Activated CD8-positive, alpha-beta T cell treated with anti-CD3 and anti-CD28 coated beads for 36 hours (primary cell): Measurements from ENCODE around the gene RPS6KA3. TPM values are rescaled to one million over a fixed set of nuclear protein-coding genes. Genes with fewer than 3 reads are reported as not detected.

Experiments used
- ATAC-seq: fragments of 200-7000 bp; cut with Tn5 transposase; one replicate; pipeline ENCODE4 v1.10.0; 2021; ENCODE audit warnings: mild to moderate bottlenecking, moderate library complexity
- CTCF ChIA-PET: fragments of 350-600 bp; sonication (Branson Sonifier 250); formaldehyde crosslinking; loops from one replicate; lab custom pipeline; 2021; ENCODE audit warnings: antibody characterized with exemption; lab: Charles Lee
- POLR2A ChIA-PET: fragments of 350-600 bp; sonication (Branson Sonifier 250); formaldehyde crosslinking; loops from one replicate; lab custom pipeline; 2021; ENCODE audit warnings: antibody characterized with exemption; lab: Charles Lee
- DNase-seq: peaks from one replicate; pipeline ENCODE4 v3.0.0-alpha.2; 2020
- H3K27ac Mint-ChIP-seq: one replicate; pipeline ENCODE4 v1.8.0; 2021; ENCODE audit warnings: mild to moderate bottlenecking, mixed read lengths
- H3K27me3 Mint-ChIP-seq: one replicate; pipeline ENCODE4 v1.8.0; 2021; ENCODE audit warnings: mixed read lengths
- H3K36me3 Mint-ChIP-seq: one replicate; pipeline ENCODE4 v1.8.0; 2021; ENCODE audit warnings: low read depth, mixed read lengths
- H3K4me1 Mint-ChIP-seq: one replicate; pipeline ENCODE4 v1.8.0; 2021; ENCODE audit warnings: low read depth, mixed read lengths
- H3K4me3 Mint-ChIP-seq: one replicate; pipeline ENCODE4 v1.8.0; 2021; ENCODE audit warnings: mild to moderate bottlenecking, moderate library complexity, mixed read lengths
- H3K9me3 Mint-ChIP-seq: one replicate; pipeline ENCODE4 v1.8.0; 2021; ENCODE audit warnings: mixed read lengths
- intact Hi-C: fragments of 100-400 bp; cut with micrococcal nuclease; formaldehyde crosslinking; loops from one replicate; pipeline ENCODE4 v1.10.0; 2022
- total RNA-seq, 2 experiments: library from RNA; stranded (reverse); gene quantifications; one replicate each; pipeline ENCODE4 v1.2.3, GENCODE V29; 2021
- TF ChIP-seq, protein P1 (sequence below): fragments of 200-600 bp; IDR thresholded peaks from one replicate; pipeline ENCODE4 v1.8.0; 2022; ENCODE audit warnings: antibody characterized with exemption, mild to moderate bottlenecking

The RPS6KA3 gene
- total RNA-seq, 2 experiments from 2014 or later = 52.6 to 56.9 TPM

DNA sequence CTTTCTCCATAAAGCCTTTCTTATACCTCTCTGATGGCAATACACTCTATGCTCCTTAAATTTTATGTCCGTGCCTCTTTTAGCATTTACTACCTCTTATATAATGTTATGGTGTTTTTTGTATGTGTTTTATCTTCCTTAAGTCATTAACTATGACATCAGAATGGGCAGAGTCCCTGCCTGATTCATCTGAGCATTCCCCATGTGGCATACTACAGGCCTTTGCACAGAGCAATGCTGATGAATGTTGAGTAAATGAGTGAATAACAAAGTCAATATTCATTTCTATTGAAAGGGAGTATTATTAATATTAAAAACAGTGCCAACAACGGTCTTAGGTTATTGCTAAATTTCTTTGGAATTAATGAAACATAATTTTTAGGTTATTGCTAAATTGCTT lies 18.8 kb upstream of the RPS6KA3 start:
- Mint-ChIP-seq H3K4me1 (no peaks in the 10 kb centered on the region), H3K4me3 (no peak overlapping the region), H3K9me3 (peaks cover 3% of the 10 kb centered on the region), H3K27me3 (no peaks in the 10 kb centered on the region), H3K27ac (no peak overlapping the region), H3K36me3 (no peaks in the 10 kb centered on the region)
- TF ChIP-seq, protein P1, sequence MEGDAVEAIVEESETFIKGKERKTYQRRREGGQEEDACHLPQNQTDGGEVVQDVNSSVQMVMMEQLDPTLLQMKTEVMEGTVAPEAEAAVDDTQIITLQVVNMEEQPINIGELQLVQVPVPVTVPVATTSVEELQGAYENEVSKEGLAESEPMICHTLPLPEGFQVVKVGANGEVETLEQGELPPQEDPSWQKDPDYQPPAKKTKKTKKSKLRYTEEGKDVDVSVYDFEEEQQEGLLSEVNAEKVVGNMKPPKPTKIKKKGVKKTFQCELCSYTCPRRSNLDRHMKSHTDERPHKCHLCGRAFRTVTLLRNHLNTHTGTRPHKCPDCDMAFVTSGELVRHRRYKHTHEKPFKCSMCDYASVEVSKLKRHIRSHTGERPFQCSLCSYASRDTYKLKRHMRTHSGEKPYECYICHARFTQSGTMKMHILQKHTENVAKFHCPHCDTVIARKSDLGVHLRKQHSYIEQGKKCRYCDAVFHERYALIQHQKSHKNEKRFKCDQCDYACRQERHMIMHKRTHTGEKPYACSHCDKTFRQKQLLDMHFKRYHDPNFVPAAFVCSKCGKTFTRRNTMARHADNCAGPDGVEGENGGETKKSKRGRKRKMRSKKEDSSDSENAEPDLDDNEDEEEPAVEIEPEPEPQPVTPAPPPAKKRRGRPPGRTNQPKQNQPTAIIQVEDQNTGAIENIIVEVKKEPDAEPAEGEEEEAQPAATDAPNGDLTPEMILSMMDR = no peak
- intact Hi-C loops = no loop called here
- CTCF ChIA-PET = no interaction called here
- DNase-seq (no peak), ATAC-seq (no peak)
- POLR2A ChIA-PET = no interaction called here

DNA sequence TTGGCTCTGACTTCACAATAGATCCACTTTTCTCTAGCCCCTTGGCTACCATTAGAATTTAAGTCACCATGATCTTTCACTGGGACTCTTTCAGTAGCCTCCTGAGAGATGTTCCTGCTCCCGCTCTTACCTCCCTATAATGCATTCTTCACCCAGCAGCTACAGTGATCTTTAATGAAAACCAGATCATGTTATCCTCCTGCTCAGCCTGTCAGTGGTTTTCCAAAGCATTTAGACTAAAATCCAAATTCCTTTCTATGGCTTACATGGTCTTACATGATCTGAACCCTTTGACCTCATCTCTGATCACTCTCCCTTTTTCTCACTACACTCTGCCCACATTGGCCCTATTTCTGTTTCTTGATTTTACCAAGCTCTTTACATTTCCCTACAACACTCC lies 18.3 kb upstream of the RPS6KA3 start:
- DNase-seq = no peak
- H3K4me3 Mint-ChIP-seq = no peak overlapping the region
- no peaks in the 10 kb centered on the region for H3K36me3 Mint-ChIP-seq
- ATAC-seq = no peak
- TF ChIP-seq, protein P1 = no peak
- ChIA-PET CTCF (no interaction called here), POLR2A (no interaction called here)
- intact Hi-C loops = no loop called here
- no peaks in the 10 kb centered on the region for H3K4me1 Mint-ChIP-seq
- peaks cover 3% of the 10 kb centered on the region for H3K9me3 Mint-ChIP-seq
- H3K27ac Mint-ChIP-seq = no peak overlapping the region
- H3K27me3 Mint-ChIP-seq = no peaks in the 10 kb centered on the region

DNA sequence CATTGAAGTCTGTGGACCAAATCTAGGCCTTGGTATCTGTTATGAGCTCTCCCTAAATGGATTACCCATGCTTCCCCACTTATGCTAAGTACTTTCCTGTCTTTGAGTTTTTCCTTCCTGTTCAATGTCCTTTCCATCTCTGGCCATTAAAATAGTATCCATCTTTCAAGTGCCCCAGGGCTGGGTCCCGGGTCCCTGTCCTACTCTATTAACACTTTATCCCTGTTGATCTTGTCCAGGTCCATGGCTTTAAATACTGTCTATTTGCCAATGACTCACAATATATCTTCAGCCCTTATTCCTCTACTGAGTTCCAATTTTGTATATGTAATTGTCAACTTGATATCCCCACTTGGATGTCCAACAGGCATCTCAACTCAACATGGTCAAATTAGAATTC lies 17.7 kb upstream of the RPS6KA3 start:
- DNase-seq = no peak
- CTCF ChIA-PET = no interaction called here
- Mint-ChIP-seq H3K4me1 (no peaks in the 10 kb centered on the region), H3K36me3 (no peaks in the 10 kb centered on the region), H3K4me3 (no peak overlapping the region), H3K27ac (no peak overlapping the region), H3K9me3 (peaks cover 3% of the 10 kb centered on the region), H3K27me3 (no peaks in the 10 kb centered on the region)
- ATAC-seq = no peak
- TF ChIP-seq, protein P1 = no peak
- POLR2A ChIA-PET = no interaction called here
- intact Hi-C loops = no loop called here

DNA sequence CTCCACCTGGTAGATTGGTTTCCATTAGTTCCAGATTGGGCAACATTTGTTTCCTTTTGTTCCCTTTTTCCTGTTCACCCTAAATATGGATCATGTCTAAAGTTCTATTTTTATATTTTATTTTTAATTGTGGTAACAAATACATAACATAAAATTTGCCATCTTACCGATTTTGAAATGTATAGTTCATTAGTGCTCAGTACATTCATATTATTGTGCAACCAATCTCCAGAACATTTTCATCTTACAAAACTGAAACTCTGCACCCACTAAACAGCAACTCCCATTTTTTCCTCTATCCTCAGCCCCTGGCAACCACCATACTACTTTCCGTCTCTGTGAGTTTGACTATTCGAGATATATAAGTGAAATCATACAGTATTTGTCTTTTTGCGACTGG lies 14.2 kb upstream of the RPS6KA3 start:
- no peak for ATAC-seq
- TF ChIP-seq, protein P1 = no peak
- Mint-ChIP-seq H3K36me3 (no peaks in the 10 kb centered on the region), H3K27ac (no peak overlapping the region), H3K4me1 (no peaks in the 10 kb centered on the region), H3K4me3 (no peak overlapping the region), H3K9me3 (no peaks in the 10 kb centered on the region), H3K27me3 (no peaks in the 10 kb centered on the region)
- intact Hi-C loops = no loop called here
- no peak for DNase-seq
- ChIA-PET POLR2A (no interaction called here), CTCF (no interaction called here)

DNA sequence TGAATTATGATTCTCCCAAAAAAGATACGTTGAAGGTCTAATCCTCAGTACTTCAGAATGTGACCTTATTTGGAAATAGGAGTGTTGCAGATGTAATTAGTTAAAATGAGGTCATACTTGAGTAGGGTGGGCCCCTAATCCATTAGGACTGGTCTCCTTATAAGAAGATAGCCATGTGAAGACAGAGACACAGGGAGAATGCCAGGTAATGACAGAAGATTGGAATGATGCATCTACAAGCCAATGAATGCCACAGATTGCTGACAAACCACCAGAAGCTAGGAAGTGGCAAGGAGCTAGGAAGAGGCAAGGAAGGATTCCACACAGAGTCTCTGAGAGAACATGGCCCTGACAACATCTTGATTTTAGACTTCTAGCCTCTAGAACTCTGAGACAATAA lies 7.4 kb upstream of the RPS6KA3 start:
- no peaks in the 10 kb centered on the region for H3K4me1 Mint-ChIP-seq
- DNase-seq (no peak), ATAC-seq (no peak)
- H3K27me3 Mint-ChIP-seq = no peaks in the 10 kb centered on the region
- CTCF ChIA-PET = no interaction called here
- H3K4me3 Mint-ChIP-seq = no peak overlapping the region
- POLR2A ChIA-PET = interaction anchor here (1.1 kb wide), 1 partner anchor 27 kb away, joined by 4 read pairs; no protein-coding TSS in a partner anchor
- intact Hi-C loops = no loop called here
- H3K27ac Mint-ChIP-seq = no peak overlapping the region
- H3K36me3 Mint-ChIP-seq = no peaks in the 10 kb centered on the region
- no peaks in the 10 kb centered on the region for H3K9me3 Mint-ChIP-seq
- TF ChIP-seq, protein P1 = no peak
